HK-2 (cell line): ENCODE data around the gene BMPER.
A peak's percentile ranks its signal among the peaks of the same experiment; 100 is the strongest.

Source experiments
- DNase-seq: peaks from one replicate; pipeline ENCODE4 v3.0.0-alpha.2; 2018; ENCODE audit not compliant: unreplicated experiment

The BMPER gene

DNA sequence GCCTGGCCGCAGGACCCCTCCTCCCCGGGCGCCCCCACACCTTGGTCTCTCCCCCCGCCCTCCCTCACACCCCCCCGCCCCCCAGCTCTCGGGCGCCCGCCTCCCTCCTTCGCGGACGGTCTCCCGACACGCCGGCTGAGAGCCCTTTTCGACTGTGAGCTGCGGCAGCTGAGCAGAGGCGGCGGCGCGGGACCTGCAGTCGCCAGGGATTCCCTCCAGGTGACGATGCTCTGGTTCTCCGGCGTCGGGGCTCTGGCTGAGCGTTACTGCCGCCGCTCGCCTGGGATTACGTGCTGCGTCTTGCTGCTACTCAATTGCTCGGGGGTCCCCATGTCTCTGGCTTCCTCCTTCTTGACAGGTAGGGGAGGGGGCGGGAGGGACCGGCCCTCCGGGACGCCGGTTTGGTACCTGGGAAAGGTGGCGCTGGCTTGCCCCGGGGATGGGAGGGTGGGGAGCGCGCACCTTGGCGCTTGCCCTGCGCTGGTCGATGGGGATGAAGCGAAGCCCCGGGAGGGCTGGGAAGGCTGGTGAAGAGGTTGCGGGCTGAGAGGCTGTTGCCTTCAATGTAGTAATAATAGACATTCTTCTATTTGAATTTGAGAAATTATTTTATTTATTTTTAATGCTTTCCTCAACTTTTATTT lies at the start of gene BMPER:
Gene BMPER, plus strand, starts transcription at position 151 of the 644 bp plus-strand sequence. Its CDS starts 75 bp downstream, at position 226.
- DNase-seq, result peak; percentile 34

DNA sequence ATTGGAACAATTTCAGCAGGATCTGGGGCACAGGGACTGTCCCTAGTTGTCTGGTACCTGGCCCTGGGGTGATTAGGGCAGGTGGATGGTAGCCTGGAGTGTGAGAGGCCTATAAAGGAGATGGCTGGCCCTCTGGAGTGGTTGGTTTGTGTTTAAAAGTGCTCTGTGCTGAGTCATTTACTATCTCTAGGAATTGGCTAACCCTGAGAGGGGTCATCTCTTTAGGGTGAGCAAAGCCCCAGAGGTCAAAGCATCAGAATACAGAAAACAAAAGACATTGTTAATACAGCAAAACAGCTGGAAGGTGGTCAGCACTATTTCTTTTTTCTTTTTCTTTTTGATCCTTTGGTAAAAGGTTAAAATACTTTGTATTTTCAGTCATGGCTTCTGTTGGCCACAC lies 43.4 kb upstream of the BMPER start:
- no peak for DNase-seq

DNA sequence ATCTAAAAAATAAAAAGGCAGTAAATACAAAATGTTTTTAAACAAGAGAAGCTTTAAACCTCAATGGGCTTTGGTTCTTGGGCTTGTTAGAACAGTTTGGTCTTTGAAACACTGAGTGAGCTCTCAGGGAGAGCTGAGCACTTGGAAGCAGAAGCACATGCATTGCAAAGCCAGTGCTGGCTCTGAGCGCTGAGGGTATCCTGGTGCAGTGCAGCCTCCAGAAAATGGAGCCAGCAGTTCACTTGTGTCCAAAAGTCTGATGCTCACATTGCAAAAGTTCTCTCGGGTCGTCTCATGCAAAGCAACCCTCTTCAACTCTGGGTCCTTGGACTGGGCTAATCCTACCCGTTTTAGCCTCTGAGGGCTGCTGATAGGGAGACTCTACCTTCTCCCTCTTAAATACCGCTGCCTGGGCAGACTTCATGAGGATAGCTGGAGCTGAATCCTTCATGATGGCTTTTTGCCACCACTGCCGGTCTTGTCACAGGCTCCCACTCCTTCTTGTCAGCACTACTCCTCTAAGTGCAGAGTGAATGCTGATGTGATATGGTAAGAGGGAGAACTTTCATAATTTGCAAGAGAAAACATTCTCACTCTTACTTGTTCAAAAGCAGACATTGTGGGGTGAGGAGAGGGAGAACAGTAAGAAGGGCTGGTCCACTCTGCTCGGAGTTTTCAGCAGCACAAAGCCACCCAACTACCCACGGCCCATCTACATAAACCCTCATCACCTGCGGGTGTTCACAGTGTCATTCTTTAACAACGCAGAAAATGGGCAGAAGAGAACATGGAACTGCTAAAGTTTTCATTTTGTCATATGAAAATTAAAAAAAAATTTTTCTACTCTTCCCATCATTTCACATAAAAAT lies 42.2 kb upstream of the BMPER start:
- no peak for DNase-seq

DNA sequence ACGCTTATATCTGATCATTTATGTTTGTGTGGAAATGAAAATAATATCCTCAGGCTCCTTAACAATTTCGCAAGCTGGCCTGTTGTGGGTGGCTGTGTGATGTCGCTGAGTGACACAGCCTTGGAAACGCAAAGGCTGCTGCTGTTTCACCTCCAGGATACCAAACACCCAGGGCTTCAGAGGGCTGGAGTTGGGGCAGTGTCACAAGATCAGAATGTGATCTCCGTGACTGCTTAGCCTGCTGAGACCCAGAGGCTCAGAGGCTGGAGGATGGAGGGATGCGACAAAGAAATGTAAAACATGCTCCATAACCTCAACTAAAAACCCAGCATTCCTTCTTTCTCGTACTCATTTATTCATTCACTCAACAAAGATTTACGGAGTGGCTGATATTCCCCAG lies 37.2 kb upstream of the BMPER start:
- no peak for DNase-seq

DNA sequence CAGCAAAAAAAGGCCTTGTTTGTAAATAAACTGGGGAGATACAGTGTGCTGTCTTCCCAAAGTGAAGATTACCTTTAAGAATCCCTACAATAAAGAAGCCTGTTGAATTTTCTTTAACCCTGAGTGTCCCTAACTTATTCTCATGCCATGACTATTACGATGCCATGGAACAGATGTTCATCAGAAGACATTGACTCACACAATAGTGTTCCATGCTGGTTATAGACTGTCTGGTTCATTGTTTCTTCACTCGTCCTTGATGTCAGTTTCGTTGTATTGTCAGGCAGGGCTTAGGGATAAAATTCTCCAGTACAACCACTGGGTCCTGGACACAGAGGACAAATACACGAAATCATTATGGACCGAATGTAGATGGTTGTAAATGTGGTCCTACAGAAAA lies 36.2 kb upstream of the BMPER start:
- DNase-seq, result no peak

DNA sequence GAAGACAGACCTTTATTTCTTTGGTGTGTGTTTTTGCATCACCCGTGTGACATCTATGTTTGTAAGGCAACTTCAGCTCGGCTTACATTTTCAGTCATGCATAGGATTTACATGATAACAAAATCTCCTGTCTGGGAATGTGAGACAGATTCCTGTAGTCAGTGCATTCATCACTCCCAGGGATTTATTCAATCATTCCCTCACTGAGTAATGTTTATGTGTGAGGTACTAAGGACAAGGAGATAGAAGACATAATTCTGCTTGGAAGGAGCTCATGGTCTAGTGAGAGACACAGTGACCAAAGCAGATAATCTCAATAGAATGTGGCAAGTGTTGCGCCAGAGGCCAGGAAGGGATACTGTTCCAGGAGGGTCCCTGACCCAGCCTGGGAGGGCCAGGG lies 35.2 kb upstream of the BMPER start:
- DNase-seq, result no peak

DNA sequence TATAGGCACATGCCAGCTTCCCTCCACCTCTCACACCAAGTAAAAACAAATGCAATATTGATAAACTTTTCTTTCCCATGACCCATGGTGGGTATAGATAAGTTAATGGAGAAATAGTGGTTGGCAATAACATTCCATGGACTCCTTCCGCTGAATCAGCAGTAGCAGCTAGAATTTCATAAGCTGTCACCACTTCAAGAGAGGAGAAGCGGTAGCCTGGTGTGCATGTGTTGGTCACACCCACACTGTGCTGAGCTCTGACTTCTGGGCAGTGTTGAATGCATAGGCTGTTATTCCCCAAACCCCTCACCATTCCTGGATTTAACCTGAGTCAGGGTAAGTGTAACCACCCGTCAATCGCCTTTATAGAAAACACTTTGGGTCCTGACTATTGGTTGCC lies 32.5 kb upstream of the BMPER start:
- no peak for DNase-seq

DNA sequence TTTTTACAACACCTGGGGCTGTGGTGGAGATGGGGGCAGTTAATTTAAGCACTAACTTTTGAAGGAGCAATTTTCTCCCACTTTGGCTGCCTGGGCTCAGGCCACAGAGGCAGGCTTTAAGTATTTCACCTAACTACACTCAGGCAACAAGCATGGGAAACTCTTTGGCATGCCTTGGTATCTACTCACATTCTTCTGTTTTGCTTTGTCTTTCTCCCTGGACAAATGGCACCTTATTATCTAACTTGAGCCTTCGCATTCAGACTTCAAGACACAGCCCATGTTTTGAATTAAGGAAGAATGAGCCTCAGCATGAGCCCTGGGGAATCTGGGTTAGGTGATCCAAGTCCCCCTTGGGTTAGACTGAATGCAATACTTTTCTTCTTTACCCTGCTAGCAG lies 31.8 kb upstream of the BMPER start:
- no peak for DNase-seq

DNA sequence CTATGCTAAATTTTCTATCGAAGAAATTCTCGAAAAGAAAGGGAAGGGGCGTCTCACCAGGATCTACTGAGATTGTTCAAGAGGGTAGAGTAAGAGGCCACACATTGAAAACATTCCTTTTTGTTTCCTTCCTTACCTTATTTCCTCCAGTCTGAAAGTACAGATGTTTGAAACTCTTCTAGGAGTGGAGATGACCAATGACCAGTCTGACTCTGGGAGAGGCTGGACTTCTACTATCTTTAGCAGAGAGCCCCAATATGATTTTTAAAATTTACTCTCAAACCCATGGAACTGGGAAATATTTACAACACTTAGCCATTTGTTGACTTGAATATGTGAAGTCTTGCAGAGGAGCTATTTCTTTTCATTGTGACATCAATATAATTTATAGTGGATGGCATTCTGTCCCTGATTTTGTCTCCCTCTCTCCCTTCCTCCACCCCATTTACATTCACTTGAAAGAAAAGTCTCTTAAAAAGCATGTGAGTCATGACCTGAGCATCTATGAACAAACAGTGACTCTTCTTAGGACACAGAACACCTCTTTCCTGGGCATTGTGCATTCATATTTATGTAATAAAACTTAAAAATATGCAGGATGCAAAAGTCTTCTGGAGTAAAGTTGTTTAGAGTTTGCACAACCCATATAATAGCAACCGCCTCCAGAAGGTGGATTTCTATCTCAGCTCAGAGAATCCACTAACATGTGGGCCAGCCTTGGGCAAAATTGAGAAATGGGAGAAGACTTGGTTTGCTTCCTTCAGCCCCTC lies 31.2 kb upstream of the BMPER start:
- no peak for DNase-seq

DNA sequence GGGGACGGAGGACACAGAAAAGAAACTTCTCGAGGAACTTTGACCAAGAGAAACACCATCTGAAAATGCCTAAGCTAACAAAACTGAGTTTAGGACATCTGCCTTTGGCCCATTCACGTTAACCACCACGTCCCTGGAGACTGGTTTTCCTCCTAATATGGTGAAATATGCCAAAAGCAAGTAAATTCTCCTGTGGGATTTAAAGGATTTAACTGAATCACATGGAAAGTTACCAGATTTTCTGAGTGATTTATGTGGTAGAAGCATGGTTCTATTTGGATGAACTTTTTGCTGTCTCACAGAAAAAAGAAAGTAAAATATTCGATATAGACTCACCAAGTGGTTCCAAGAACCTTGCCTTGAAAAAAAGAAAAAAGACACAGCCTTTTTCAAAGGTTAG lies 30.4 kb upstream of the BMPER start:
- no peak for DNase-seq

DNA sequence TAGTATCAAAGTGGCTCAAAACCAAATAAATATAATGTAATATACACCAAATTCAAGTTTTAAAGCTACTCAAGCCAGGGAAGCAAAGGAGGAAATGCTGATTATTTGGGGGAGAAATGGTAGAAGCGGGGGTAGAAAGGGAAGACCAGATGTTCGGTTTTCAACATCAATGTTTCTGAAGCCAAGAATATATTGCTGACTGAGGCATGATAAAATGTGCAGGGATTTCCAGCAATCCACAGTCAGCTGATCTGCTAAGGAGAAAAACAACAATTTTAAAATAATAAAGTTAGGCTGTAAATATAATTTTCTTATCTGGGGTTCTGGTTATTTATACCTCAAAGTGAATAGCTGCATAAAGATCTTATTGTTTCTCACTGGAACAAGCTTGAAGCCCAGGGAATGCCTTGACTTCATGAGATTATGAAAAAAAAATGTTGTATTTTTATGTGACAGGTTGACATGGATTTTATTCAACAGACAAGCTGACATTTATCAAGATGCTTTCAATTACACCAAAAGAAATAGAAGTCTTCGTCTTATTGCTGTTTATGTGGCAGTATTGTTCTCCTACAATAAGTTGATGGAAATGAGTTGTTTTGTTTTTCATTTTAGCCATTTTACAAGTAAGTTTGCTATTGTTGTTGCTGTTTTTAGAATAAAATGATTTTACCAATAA lies 28.6 kb upstream of the BMPER start:
- DNase-seq, result no peak

DNA sequence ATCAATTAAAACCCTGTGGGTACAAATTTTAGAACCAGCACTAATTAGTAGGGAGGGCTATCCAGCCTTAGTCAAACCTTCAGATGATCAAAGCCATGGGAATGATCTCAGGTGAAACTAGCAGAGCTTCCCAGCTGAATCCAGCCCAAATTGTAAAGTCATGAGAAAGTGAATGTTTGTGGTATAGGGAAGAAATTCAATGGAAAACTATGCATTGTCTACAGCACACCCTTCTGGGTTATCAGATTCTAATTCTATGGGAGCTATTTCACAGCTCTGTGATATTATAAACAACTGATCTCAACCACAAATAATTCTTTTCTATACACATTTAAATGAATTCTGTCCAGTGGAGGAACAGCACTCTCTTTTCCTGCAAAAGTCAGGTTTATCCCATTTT lies 24.6 kb upstream of the BMPER start:
- DNase-seq, result no peak

DNA sequence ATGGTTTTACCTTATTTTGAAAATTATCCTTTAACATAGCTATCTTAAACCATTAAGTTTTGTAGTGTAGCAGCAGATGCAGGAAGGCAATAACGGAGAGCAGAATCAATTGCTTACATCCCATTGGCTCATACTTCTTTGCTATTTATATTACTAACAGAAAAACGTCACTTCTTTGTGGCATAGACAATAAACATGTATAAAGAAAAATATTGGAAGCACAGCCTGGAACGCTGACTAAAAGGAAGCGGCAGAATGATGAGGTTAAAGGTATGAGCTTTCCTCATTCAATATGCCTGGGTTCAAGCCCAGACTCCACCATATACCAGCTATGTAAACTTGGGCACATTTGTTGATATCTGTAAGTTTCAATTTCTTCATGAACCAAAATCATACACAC lies 24.0 kb upstream of the BMPER start:
- no peak for DNase-seq

DNA sequence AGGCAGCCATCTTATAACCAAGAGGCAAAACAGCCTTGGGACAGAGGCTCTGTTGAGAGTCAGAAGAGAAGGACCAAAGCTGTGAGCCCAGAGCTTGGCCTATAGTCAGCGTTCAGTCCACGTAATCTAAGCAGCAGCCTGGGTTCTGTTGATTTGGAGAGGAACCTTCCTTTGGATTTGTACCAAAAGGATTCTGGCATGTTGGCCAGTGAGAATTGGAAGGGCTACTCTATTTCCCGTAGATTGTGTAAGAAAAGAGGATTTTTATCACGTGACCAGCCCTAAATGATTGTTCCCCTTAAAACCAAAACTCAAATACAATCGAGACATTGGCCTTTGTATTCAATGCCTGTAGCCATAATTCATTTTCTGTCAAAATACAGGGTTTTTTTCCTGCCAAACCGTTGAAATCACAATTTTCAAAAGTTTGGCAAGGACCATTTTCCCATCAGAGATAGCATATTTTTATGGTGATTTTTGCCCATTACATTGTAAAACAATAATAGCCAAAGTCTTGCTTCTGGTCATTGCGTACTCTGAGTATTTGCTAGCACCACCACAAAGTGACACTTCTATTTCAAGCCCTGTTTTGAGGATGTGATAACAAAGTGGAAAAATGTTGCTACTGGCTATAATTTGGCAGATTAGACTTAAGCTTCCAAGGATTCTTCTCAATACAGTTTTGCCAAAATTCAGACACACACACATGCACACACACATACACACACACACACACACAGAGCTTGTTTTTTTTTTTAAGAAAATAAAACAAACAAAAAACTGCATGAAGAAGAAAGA lies 23.1 kb upstream of the BMPER start:
- no peak for DNase-seq

DNA sequence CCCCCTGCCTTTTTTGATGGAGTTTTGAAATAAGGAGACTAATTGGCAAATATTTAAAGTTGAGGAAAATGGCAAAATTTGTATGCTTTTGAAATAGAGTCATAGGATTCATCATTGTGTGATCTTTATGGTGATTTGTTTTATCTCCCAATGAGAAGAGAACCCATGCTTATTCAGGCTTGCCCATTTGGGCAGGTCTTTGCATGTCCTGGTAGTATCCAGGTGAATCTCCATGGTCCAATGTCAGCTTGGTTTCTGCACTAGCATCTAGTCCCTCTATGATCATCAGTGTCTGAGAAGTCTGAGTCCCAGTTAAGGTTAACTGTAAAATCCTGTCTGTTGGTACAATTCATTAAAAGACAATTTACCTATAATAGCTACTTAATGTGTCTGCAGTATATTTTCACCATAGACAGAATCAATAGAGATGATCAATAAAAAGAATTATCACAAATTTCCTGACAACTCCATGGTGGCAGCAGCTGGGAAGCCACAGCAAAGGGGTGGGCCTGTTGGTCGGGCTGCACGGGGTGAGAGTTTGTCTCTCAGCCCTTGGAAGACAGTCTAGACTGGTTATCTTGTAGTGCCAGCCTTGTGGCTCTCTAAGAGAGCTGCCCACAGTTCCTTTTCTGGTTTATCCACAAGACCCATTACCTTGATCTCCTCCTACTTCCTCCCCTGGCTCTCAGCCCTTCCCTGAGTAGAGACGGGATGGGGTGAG lies 22.2 kb upstream of the BMPER start:
- DNase-seq, result no peak

DNA sequence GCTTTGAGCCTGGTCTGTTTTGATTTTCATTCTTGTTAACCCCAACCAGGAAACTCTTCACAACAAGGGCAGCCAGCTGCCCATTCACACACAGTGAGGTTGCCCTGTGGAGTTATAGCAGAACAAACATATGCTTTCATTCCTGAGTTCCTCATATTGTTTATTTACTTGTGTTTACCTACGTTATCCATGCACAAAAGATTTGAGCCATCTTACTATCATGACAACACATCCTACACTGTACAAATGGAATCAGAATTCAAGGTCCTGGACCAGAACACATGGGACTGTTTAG lies 21.7 kb upstream of the BMPER start:
- DNase-seq, result no peak

DNA sequence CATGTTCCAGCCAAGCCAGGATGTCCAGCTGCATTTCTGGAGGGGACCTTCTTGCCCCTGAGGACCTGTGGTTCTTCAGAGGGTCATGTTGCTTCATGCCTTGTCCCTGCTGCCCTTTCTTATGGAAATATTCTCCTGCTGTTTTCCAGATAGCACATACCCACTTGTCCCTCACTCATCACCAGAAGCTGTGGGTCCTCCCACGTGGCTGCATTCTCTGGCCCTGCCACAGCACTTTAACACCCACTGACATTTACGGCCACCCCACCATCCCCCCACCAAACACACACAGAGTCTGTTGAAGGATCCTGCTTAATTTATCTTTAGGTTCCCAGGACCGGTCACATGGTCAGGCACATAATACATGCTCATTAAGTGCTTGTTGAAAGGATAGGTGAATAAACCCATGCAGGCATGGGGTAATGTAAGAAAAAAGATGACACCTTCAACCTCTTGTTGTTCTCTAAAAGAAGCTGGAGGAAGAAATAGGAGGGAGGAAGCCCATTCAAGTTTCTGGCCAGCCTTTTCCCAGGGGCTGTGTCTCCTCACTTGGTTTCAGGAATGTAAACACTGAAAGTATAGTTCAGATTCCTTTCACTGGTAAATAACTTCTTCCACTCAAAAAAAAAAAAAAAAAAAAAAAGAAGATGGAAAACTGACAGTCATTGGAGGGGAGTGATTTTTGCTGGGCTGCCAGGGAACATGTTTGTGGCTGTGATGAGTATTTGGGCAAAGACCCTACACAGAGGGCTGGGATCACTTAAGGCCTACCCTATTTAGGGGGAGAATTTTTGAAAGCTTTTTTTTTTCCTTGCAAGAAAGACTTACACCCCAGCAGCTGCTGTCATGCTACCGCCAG lies 19.8 kb upstream of the BMPER start:
- DNase-seq, result no peak

DNA sequence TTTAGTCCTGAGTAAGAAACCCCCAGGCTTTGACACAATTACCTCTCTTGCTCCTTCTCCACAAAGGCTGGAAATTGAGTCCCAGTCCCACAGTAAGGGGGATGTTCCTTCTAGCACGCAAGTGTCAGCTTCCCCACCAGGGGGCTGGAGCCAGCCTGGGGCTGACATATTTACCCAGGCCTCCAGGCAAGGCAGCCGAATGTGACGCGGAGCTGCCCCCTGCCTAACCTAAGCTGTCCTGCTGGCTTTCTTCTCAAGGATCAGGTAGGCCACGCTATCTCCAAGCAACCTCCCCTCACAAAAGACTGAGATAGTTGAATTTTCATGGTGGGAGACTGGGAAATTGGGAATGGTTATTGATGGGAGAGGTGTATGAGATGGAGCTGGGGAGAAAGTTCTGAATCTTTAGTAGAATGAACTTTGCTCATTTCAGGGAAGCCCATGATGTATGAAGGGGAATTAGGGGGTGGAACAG lies 19.2 kb upstream of the BMPER start:
- peak; percentile 24 for DNase-seq

DNA sequence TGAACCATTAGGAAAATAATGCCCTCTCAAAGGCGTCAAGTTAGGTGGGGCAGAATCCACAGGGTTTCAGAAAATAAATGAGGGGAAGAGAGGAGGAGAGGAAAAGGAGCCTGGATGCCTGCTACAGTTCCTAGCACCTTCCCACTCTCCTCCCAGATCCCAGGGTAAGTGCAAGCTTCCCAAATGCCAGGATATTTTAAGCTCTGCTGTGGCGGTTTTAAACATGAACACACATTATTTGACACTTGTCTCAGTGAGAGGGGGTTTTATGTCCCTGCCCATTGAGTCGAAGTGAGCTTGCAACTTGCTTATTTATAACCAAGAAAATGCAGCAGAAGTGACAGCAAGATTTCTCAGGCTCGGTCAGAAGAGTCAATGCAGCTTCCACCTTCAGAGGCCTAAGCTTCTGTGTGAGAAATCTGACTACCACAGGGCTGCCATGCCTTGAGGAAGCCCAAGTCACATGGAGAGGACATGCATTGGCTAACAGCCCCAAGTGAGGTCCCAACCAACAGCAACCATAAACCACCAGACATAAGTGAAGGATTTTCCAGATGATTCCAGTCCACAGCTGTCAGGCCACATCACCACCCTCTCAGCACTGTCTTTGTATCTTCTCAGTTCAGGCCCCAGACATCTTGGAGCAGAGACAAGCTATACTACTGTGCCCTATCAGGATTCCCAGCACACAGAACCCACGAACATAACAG lies 17.9 kb upstream of the BMPER start:
- DNase-seq, result no peak
